Sciatic nerve (tissue), 2 donors: ENCODE results near the gene EEF2K. TPM values are rescaled to one million over a fixed set of nuclear protein-coding genes. Genes with fewer than 3 reads are reported as not detected.
"Not testable (repeated sequence)": the region's sequence is repeated elsewhere in the genome, so short reads cannot be mapped to it uniquely, and the experiment has no call there.

Source experiments
- ATAC-seq: fragments of 200-7000 bp; cut with Tn5 transposase; one replicate; pipeline ENCODE4 v1.9.1; 2020; ENCODE audit warnings: mild to moderate bottlenecking, moderate library complexity
- DNase-seq: peaks from one replicate; pipeline ENCODE4 v3.0.0-alpha.2; 2020; ENCODE audit warnings: low spot score
- intact Hi-C: fragments of 100-400 bp; cut with DNase I; formaldehyde crosslinking; loops from one replicate; pipeline ENCODE4 v1.14.2; 2022
- total RNA-seq: library from RNA; stranded (reverse); fragmentation: NEBNext Ultra II Directional; extraction: Animal tissue kit (Norgen Biotek cat#: 25700); gene quantifications from one replicate; pipeline ENCODE4 v1.2.1, GENCODE V29; 2021
- donor health status: DM: no; HTN: no; CAD: no.
- donor health status: DM: no; HTN: no; CAD: no.

The EEF2K gene
- total RNA-seq, 1 donor from 2014 or later: 47.0 TPM

- peak; percentile 77 for DNase-seq
- no peak for ATAC-seq
- intact Hi-C loops: loop anchor here (1.0 to 5.0 kb wide), 2 partner anchors 192 to 235 kb away; no protein-coding TSS in a partner anchor
Observed at GRCh38 chr16:22188595-22189442, 17.3 kb upstream of the EEF2K start.

GRCh38 chr16:22189473-22190080, 16.5 kb upstream of the EEF2K start:
- DNase-seq (peak; percentile 85), ATAC-seq (no peak)
- intact Hi-C loops: loop anchor here (1.0 to 5.0 kb wide), 2 partner anchors 192 to 235 kb away; no protein-coding TSS in a partner anchor

- ATAC-seq (peak; percentile 79), DNase-seq (peak; percentile 91)
- intact Hi-C loops: no loop called here
Observed at GRCh38 chr16:22190081-22190775, 15.8 kb upstream of the EEF2K start.

GRCh38 chr16:22190776-22191531, 15.1 kb upstream of the EEF2K start:
- ATAC-seq: peak; percentile 88
- intact Hi-C loops: no loop called here

GRCh38 chr16:22191532-22192260, 14.4 kb upstream of the EEF2K start:
- ATAC-seq: no peak
- intact Hi-C loops: no loop called here
- DNase-seq: no peak

More at GRCh38 chr16:22190776-22191531, 15.1 kb upstream of the EEF2K start:
- DNase-seq: peak; percentile 100

GRCh38 chr16:22192261-22193062, 13.6 kb upstream of the EEF2K start:
- intact Hi-C loops: no loop called here
- ATAC-seq (peak; percentile 56), DNase-seq (peak; percentile 90)

- intact Hi-C loops: no loop called here
- DNase-seq (no peak), ATAC-seq (no peak)
Observed at GRCh38 chr16:22193063-22193411, 13.0 kb upstream of the EEF2K start.

- DNase-seq (no peak), ATAC-seq (no peak)
- intact Hi-C loops: no loop called here
Observed at GRCh38 chr16:22194707-22195444, 11.2 kb upstream of the EEF2K start.

GRCh38 chr16:22195445-22195694, 10.7 kb upstream of the EEF2K start:
- DNase-seq (no peak), ATAC-seq (no peak)
- intact Hi-C loops: no loop called here

- intact Hi-C loops: no loop called here
- DNase-seq (peak; percentile 97), ATAC-seq (peak; percentile 61)
Observed at GRCh38 chr16:22195695-22196558, 10.2 kb upstream of the EEF2K start.

- intact Hi-C loops, DNase-seq, ATAC-seq: not testable (repeated sequence)
Observed at GRCh38 chr16:22196559-22197168, 9.4 kb upstream of the EEF2K start.

GRCh38 chr16:22198547-22199293, 7.4 kb upstream of the EEF2K start:
- no peak for ATAC-seq
- no peak for DNase-seq
- intact Hi-C loops: no loop called here

- intact Hi-C loops: no loop called here
- ATAC-seq (no peak), DNase-seq (no peak)
Observed at GRCh38 chr16:22202261-22202637, 3.8 kb upstream of the EEF2K start.

- intact Hi-C loops: no loop called here
- ATAC-seq: no peak
Observed at GRCh38 chr16:22203091-22203490, 3.0 kb upstream of the EEF2K start.

GRCh38 chr16:22204091-22204655, 1.9 kb upstream of the EEF2K start:
- intact Hi-C loops: no loop called here
- ATAC-seq (no peak), DNase-seq (no peak)

More at GRCh38 chr16:22203091-22203490, 3.0 kb upstream of the EEF2K start:
- DNase-seq: no peak
